Neuronal stem cell (in vitro differentiated cells): ENCODE results near the gene OTOP2.
A peak's percentile ranks its signal among the peaks of the same experiment; 100 is the strongest.
"Not testable (repeated sequence)": the region's sequence is repeated elsewhere in the genome, so short reads cannot be mapped to it uniquely, and the experiment has no call there.

Source experiments
- DNase-seq: peaks from one replicate; pipeline ENCODE4 v3.0.0-alpha.2; 2013; ENCODE audit warnings: low spot score
- H2AFZ ChIP-seq: one replicate; pipeline ENCODE4 v1.6.1; 2013; ENCODE audit warnings: mild to moderate bottlenecking, low read length, inconsistent platforms
- H2AK5ac ChIP-seq: 2 replicates; pipeline ENCODE4 v1.6.1; 2013; ENCODE audit warnings: low read depth, mild to moderate bottlenecking, inconsistent platforms, low read length, moderate library complexity, mixed read lengths
- H2BK120ac ChIP-seq: 2 replicates; pipeline ENCODE4 v1.6.1; 2013; ENCODE audit warnings: low read depth, mild to moderate bottlenecking, inconsistent platforms, low read length, moderate library complexity, mixed read lengths
- H2BK12ac ChIP-seq: one replicate; pipeline ENCODE4 v1.6.1; 2013; ENCODE audit warnings: low read length, inconsistent platforms
- H2BK15ac ChIP-seq: 2 replicates; pipeline ENCODE4 v1.6.1; 2013; ENCODE audit warnings: mild to moderate bottlenecking, low read length, inconsistent platforms, mixed read lengths
- H2BK5ac ChIP-seq: one replicate; pipeline ENCODE4 v1.6.1; 2013; ENCODE audit warnings: inconsistent platforms, mild to moderate bottlenecking, low read length, moderate library complexity
- H3K14ac ChIP-seq: one replicate; pipeline ENCODE4 v1.6.1; 2013; ENCODE audit warnings: low read length, inconsistent platforms
- H3K18ac ChIP-seq: 2 replicates; pipeline ENCODE4 v1.6.1; 2013; ENCODE audit warnings: low read length, inconsistent platforms
- H3K23ac ChIP-seq: 2 replicates; pipeline ENCODE4 v1.6.1; 2013; ENCODE audit warnings: low read depth, mild to moderate bottlenecking, mixed read lengths, low read length, inconsistent platforms; ENCODE audit not compliant: poor library complexity
- H3K27ac ChIP-seq: replicated peaks from 3 replicates; pipeline ENCODE4 v1.5.1; 2013; ENCODE audit warnings: low read length, inconsistent platforms
- H3K27me3 ChIP-seq, 3 experiments: 2 replicates each; pipeline ENCODE4 v1.6.1; 2013; ENCODE audit warnings: low read length in 3 of 3, mild to moderate bottlenecking in 2 of 3, inconsistent platforms in 1 of 3, low read depth in 1 of 3, mixed read lengths in 1 of 3, moderate library complexity in 1 of 3; ENCODE audit not compliant: control insufficient read depth in 3 of 3, insufficient read depth in 3 of 3
- H3K36me3 ChIP-seq, 2 donors: replicated peaks in 1 of 2; 2 replicates each; pipeline ENCODE4 v1.6.1; 2013; ENCODE audit warnings: low read length in 2 of 2; ENCODE audit not compliant: control insufficient read depth in 2 of 2, insufficient read depth in 2 of 2
- H3K4ac ChIP-seq: 2 replicates; pipeline ENCODE4 v1.6.1; 2013; ENCODE audit warnings: inconsistent platforms, mild to moderate bottlenecking, low read length, moderate library complexity
- H3K4me1 ChIP-seq, 2 donors: 1 replicate in 1 of 2; 2 replicates in 1 of 2; pipeline ENCODE4 v1.6.1; 2013; ENCODE audit warnings: low read length in 2 of 2, low read depth in 1 of 2; ENCODE audit not compliant: control insufficient read depth in 2 of 2, insufficient read depth in 1 of 2
- H3K4me2 ChIP-seq: one replicate; pipeline ENCODE4 v1.6.1; 2013; ENCODE audit warnings: mild to moderate bottlenecking, low read length, inconsistent platforms; ENCODE audit not compliant: insufficient read depth, poor library complexity, severe bottlenecking
- H3K4me3 ChIP-seq, 2 donors: 2 replicates each; pipeline ENCODE4 v1.5.1; 2013; ENCODE audit warnings: low read length in 2 of 2, mild to moderate bottlenecking in 2 of 2, inconsistent platforms in 1 of 2, moderate library complexity in 1 of 2
- H3K79me1 ChIP-seq: one replicate; pipeline ENCODE4 v1.6.1; 2013; ENCODE audit warnings: low read depth, mild to moderate bottlenecking, inconsistent platforms, low read length, moderate library complexity
- H3K9ac ChIP-seq: one replicate; pipeline ENCODE4 v1.6.1; 2013; ENCODE audit warnings: mild to moderate bottlenecking, low read depth, low read length, inconsistent platforms; ENCODE audit not compliant: poor library complexity
- H3K9me3 ChIP-seq, 2 donors: replicated peaks in 1 of 2; 2 replicates each; pipeline versions ENCODE3 to v1.6.1; 2013; ENCODE audit warnings: low read length in 2 of 2, mild to moderate bottlenecking in 2 of 2, inconsistent platforms in 1 of 2, low read depth in 1 of 2, mixed read lengths in 1 of 2, moderate library complexity in 1 of 2; ENCODE audit not compliant: control insufficient read depth in 2 of 2, insufficient read depth in 1 of 2
- H4K8ac ChIP-seq: one replicate; pipeline ENCODE4 v1.6.1; 2013; ENCODE audit warnings: low read depth, mild to moderate bottlenecking, inconsistent platforms, low read length, moderate library complexity
- H4K91ac ChIP-seq: one replicate; pipeline ENCODE4 v1.6.1; 2013; ENCODE audit warnings: low read length, low read depth, mild to moderate bottlenecking, inconsistent platforms; ENCODE audit not compliant: poor library complexity
- WGBS, 2 donors: extraction: QIAGEN DNeasy Blood & Tissue Kit; methylation state at CpG; one replicate each; pipeline ENCODE4 v1.1.7; 2013; ENCODE audit warnings: missing lambda C conversion rate in 2 of 2, mixed read lengths in 1 of 2; ENCODE audit not compliant: insufficient read length in 2 of 2, insufficient replicate concordance in 1 of 2; ENCODE audit errors: extremely low coverage in 2 of 2; 5-methylcytosine and 5-hydroxymethylcytosine counted together

OTOP2 gene

GRCh38 chr17:74907012-74907411, 17.1 kb upstream of the OTOP2 start:
- DNase-seq = no peak
- no peaks in the 10 kb centered on the region for H3K36me3 ChIP-seq

DNA sequence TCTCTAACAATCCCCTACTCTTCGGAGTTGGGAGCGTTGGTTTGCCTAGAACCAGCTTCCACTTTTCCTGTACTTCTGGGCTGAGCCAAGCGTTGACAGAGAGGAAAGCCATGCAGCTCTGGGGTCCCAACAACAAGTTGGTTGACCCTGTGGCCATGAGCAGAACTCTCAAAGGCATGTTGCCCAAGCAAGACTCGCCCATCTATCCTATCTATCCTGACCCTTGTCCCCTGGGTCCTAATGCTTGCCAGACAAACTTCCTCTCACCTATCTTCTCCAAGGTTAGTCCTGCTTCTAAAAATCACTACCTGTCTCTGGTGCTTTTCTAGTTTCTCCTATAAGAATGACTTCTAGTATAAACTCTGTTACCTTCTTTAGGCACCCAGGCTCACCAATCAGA, 15.0 kb upstream of the OTOP2 start:
- H3K27ac ChIP-seq, H4K8ac ChIP-seq, H3K4ac ChIP-seq, H3K4me3 ChIP-seq, H3K4me2 ChIP-seq, H3K79me1 ChIP-seq, DNase-seq, H3K14ac ChIP-seq, H2BK12ac ChIP-seq, H2AFZ ChIP-seq, H2BK120ac ChIP-seq, H2BK5ac ChIP-seq, H2AK5ac ChIP-seq, H3K27me3 ChIP-seq, H2BK15ac ChIP-seq, H3K18ac ChIP-seq, H3K23ac ChIP-seq, H3K9ac ChIP-seq, H3K4me1 ChIP-seq, H4K91ac ChIP-seq, H3K36me3 ChIP-seq, H3K9me3 ChIP-seq: not testable (repeated sequence)
- no CpG with 5 or more reads among the region's 4 CpGs for WGBS, 2 donors

More at GRCh38 chr17:74907012-74907411, 17.1 kb upstream of the OTOP2 start:
- H4K91ac ChIP-seq = no peak overlapping the region
- H3K9ac ChIP-seq = no peak overlapping the region
- H2BK5ac ChIP-seq = no peak overlapping the region
- H2AFZ ChIP-seq = no peak overlapping the region
- no peaks in the 10 kb centered on the region for H3K79me1 ChIP-seq
- H3K18ac ChIP-seq = no peak overlapping the region
- no peak overlapping the region for H3K4me2 ChIP-seq
- H2AK5ac ChIP-seq = no peak overlapping the region
- H2BK12ac ChIP-seq = no peak overlapping the region
- H3K4me1 ChIP-seq = no peaks in the 10 kb centered on the region
- peaks cover 0 to 6% (median 3%) of the 10 kb centered on the region in 3 experiments for H3K27me3 ChIP-seq
- WGBS, 2 donors = no CpG with 5 or more reads among the region's 34 CpGs
- H2BK120ac ChIP-seq = no peak overlapping the region
- H2BK15ac ChIP-seq = no peak overlapping the region
- H3K4me3 ChIP-seq = no peak overlapping the region
- H3K4ac ChIP-seq = no peak overlapping the region
- no peaks in the 10 kb centered on the region for H3K9me3 ChIP-seq
- H4K8ac ChIP-seq = no peak overlapping the region
- no peak overlapping the region for H3K27ac ChIP-seq
- H3K14ac ChIP-seq = no peak overlapping the region
- H3K23ac ChIP-seq = no peak overlapping the region

DNA sequence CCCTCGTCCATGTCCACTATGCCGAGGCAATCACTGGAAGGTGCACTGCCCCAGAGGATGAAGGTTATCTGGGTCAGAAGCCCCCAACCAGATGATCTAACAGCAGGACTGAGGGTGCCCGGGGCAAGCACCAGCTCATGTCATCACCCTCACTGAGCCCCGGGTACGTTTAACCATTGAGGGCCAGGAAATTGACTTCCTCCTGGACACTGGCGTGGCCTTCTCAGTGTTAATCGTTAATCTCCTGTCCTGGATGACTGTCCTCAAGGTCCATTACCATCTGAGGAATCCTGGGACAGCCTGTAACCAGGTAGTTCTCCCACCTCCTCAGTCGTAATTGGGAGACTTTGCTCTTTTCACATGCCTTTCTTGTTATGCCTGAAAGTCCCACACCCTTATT, 12.7 kb upstream of the OTOP2 start:
- not testable (repeated sequence) for H3K27me3 ChIP-seq, H3K23ac ChIP-seq

GRCh38 chr17:74916136-74916850, 7.8 kb upstream of the OTOP2 start:
- DNase-seq = no peak
- H3K18ac ChIP-seq = peak overlapping the region; percentile 15
- H2AK5ac ChIP-seq = peak overlapping the region; percentile 23
- no peak overlapping the region for H3K14ac ChIP-seq
- H3K23ac ChIP-seq = peak overlapping the region; percentile 97
- H3K27ac ChIP-seq = no peak overlapping the region
- no peak overlapping the region for H2BK120ac ChIP-seq
- peaks cover 3% of the 10 kb centered on the region for H3K79me1 ChIP-seq
- peak overlapping the region in 1 of 2 donors; percentile 66 for H3K4me3 ChIP-seq
- no peak overlapping the region for H4K8ac ChIP-seq
- no peak overlapping the region for H2BK12ac ChIP-seq
- H3K9me3 ChIP-seq = peaks cover 0 to 3% of the 10 kb centered on the region in 2 donors
- H3K9ac ChIP-seq = peak overlapping the region; percentile 38
- no CpG with 5 or more reads among the region's 13 CpGs for WGBS, 2 donors
- no peak overlapping the region for H2BK5ac ChIP-seq
- H3K27me3 ChIP-seq = peaks cover 0 to 26% (median 0%) of the 10 kb centered on the region in 3 experiments
- peaks cover 5 to 9% of the 10 kb centered on the region in 2 donors for H3K4me1 ChIP-seq
- H3K36me3 ChIP-seq = no peaks in the 10 kb centered on the region
- H2BK15ac ChIP-seq = no peak overlapping the region
- H3K4me2 ChIP-seq = no peak overlapping the region
- no peak overlapping the region for H3K4ac ChIP-seq
- H2AFZ ChIP-seq = no peak overlapping the region
- no peak overlapping the region for H4K91ac ChIP-seq

More for the DNA sequence above, 12.7 kb upstream of the OTOP2 start:
- not testable (repeated sequence) for H2BK120ac ChIP-seq, H3K27ac ChIP-seq, H3K4me1 ChIP-seq, H2BK5ac ChIP-seq, H2AFZ ChIP-seq, H3K4me3 ChIP-seq, H3K4me2 ChIP-seq, H2AK5ac ChIP-seq, DNase-seq, H3K14ac ChIP-seq, H2BK15ac ChIP-seq, H3K18ac ChIP-seq, H3K36me3 ChIP-seq, H4K8ac ChIP-seq, H3K9me3 ChIP-seq, H3K4ac ChIP-seq, H4K91ac ChIP-seq, H2BK12ac ChIP-seq, H3K9ac ChIP-seq, H3K79me1 ChIP-seq
- WGBS, 2 donors = no CpG with 5 or more reads among the region's 8 CpGs
